ENCODE measurements around the gene LRBA.

DNA sequence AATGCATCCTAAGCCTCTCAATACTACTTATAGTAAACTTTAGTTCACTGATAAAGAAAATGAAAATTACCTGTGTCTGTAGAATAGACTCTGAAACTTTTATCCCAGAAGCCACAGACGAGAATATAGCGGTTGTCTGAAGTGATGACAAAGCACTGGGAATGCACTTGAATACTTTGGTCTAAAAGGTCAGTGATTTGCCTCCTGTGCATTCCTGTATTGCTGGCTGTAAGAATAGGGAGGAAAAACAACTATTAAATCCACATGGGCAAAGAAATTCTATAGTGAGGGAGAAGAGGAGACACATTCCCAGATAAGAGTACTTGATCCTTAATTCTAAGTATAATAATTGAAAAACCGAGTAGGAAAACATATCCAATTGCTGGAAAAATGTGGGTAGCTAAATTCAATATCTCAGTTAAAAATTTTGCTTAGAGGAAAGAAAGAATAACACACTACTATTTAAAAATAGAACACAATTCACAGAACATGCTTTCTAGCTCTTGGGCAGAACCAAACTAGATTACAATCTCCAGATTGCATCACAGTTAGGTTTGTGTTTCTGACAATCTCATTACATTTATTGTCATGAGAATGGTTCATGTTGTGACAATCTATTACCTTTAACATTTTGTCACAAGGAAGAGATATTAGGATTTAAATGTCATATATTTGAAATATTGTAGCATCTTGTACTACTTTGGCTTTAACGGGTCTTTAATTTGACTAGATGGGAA lies 704.8 kb downstream of the LRBA start:
- TF ChIP-seq, protein P1, sequence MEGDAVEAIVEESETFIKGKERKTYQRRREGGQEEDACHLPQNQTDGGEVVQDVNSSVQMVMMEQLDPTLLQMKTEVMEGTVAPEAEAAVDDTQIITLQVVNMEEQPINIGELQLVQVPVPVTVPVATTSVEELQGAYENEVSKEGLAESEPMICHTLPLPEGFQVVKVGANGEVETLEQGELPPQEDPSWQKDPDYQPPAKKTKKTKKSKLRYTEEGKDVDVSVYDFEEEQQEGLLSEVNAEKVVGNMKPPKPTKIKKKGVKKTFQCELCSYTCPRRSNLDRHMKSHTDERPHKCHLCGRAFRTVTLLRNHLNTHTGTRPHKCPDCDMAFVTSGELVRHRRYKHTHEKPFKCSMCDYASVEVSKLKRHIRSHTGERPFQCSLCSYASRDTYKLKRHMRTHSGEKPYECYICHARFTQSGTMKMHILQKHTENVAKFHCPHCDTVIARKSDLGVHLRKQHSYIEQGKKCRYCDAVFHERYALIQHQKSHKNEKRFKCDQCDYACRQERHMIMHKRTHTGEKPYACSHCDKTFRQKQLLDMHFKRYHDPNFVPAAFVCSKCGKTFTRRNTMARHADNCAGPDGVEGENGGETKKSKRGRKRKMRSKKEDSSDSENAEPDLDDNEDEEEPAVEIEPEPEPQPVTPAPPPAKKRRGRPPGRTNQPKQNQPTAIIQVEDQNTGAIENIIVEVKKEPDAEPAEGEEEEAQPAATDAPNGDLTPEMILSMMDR (IDR thresholded peaks at IDR 0.05), result no peak
- TF ChIP-seq HDAC2 (IDR thresholded peaks at IDR 0.05), result no peak
- TF ChIP-seq TP53 (CRISPR knock-in tag; IDR thresholded peaks at IDR 0.05), result no peak
- TF ChIP-seq KDM1A (IDR thresholded peaks at IDR 0.05; ENCODE audit: low read depth), result no peak
- no peak for TF ChIP-seq HES2 (IDR thresholded peaks at IDR 0.05)
- TF ChIP-seq EP300 (IDR thresholded peaks at IDR 0.05), result no peak
- TF ChIP-seq CBX2 (IDR thresholded peaks at IDR 0.05; ENCODE audit: borderline replicate concordance, low read depth), result no peak
- TF ChIP-seq RNF2 (IDR thresholded peaks at IDR 0.05; ENCODE audit: borderline replicate concordance, low read depth), result no peak
- no peak for TF ChIP-seq MAX (IDR thresholded peaks at IDR 0.05)

All from A549 (cell line).